Measurements from ENCODE around the gene TCF15.

The TCF15 gene

GRCh38 chr20:626579-626978 is 16.5 kb upstream of the TCF15 start:
- no peak overlapping the region for H3K27ac ChIP-seq (ENCODE audit: low read depth in 2 of 2, low read length in 2 of 2)
- H3K9ac ChIP-seq (ENCODE audit: low read depth in 1 of 2, low read length in 2 of 2): no peak overlapping the region
- no peaks in the 10 kb centered on the region for H3K36me3 ChIP-seq (ENCODE audit: control insufficient read depth in 2 of 2, insufficient read depth in 2 of 2, low read length in 2 of 2)
- no peaks in the 10 kb centered on the region for H3K4me1 ChIP-seq (ENCODE audit: control insufficient read depth in 2 of 2, insufficient read depth in 2 of 2, low read length in 2 of 2)
- no peak overlapping the region for H3K4me3 ChIP-seq (ENCODE audit: low read length in 2 of 2)
- peaks cover 9 to 10% of the 10 kb centered on the region in 2 donors for H3K27me3 ChIP-seq (ENCODE audit: control insufficient read depth in 2 of 2, insufficient read depth in 2 of 2, low read length in 2 of 2)
- no peaks in the 10 kb centered on the region for H3K9me3 ChIP-seq (ENCODE audit: control insufficient read depth in 2 of 2, low read length in 2 of 2)

GRCh38 chr20:625360-625932 is 15.3 kb upstream of the TCF15 start:
- H3K36me3 ChIP-seq (ENCODE audit: control insufficient read depth in 2 of 2, insufficient read depth in 2 of 2, low read length in 2 of 2): no peaks in the 10 kb centered on the region
- no peak overlapping the region for H3K27ac ChIP-seq (ENCODE audit: low read depth in 2 of 2, low read length in 2 of 2)
- H3K27me3 ChIP-seq (ENCODE audit: control insufficient read depth in 2 of 2, insufficient read depth in 2 of 2, low read length in 2 of 2): peaks cover 9 to 10% of the 10 kb centered on the region in 2 donors
- H3K4me3 ChIP-seq (ENCODE audit: low read length in 2 of 2): no peak overlapping the region
- H3K9ac ChIP-seq (ENCODE audit: low read depth in 1 of 2, low read length in 2 of 2): no peak overlapping the region
- no peaks in the 10 kb centered on the region for H3K9me3 ChIP-seq (ENCODE audit: control insufficient read depth in 2 of 2, low read length in 2 of 2)
- H3K4me1 ChIP-seq (ENCODE audit: control insufficient read depth in 2 of 2, insufficient read depth in 2 of 2, low read length in 2 of 2): no peaks in the 10 kb centered on the region

DNA sequence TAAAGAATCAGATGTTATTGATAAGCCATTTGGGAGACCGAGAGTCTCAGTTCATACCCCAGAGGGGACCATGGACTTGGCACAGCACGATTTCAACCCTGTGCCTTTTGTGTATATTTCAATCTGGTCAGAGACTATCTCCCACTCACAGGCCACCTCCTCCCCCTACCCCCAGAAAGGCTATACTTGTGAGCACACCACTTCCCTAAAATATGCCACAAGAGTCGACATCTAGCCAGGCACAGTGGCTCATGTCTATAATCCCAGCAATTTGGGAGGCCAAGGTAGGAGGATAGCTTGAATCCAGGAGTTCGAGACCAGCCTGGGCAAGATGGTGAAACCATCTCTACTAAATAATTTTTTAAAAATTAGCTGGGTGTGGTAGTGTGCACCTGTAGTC is 13.6 kb upstream of the TCF15 start:
- no peak overlapping the region for H3K4me3 ChIP-seq (ENCODE audit: low read length in 2 of 2)
- H3K4me1 ChIP-seq (ENCODE audit: control insufficient read depth in 2 of 2, insufficient read depth in 2 of 2, low read length in 2 of 2): no peaks in the 10 kb centered on the region
- no peak overlapping the region for H3K9ac ChIP-seq (ENCODE audit: low read depth in 1 of 2, low read length in 2 of 2)
- no peaks in the 10 kb centered on the region for H3K36me3 ChIP-seq (ENCODE audit: control insufficient read depth in 2 of 2, insufficient read depth in 2 of 2, low read length in 2 of 2)
- H3K27ac ChIP-seq (ENCODE audit: low read depth in 2 of 2, low read length in 2 of 2): no peak overlapping the region
- no peaks in the 10 kb centered on the region for H3K9me3 ChIP-seq (ENCODE audit: control insufficient read depth in 2 of 2, low read length in 2 of 2)
- H3K27me3 ChIP-seq (ENCODE audit: control insufficient read depth in 2 of 2, insufficient read depth in 2 of 2, low read length in 2 of 2): peaks cover 9 to 10% of the 10 kb centered on the region in 2 donors

GRCh38 chr20:623021-623420 is 12.9 kb upstream of the TCF15 start:
- peaks cover 9 to 10% of the 10 kb centered on the region in 2 donors for H3K27me3 ChIP-seq (ENCODE audit: control insufficient read depth in 2 of 2, insufficient read depth in 2 of 2, low read length in 2 of 2)
- no peaks in the 10 kb centered on the region for H3K36me3 ChIP-seq (ENCODE audit: control insufficient read depth in 2 of 2, insufficient read depth in 2 of 2, low read length in 2 of 2)
- no peak overlapping the region for H3K27ac ChIP-seq (ENCODE audit: low read depth in 2 of 2, low read length in 2 of 2)

GRCh38 chr20:622161-622560 is 12.1 kb upstream of the TCF15 start:
- Histone ChIP-seq H3K4me3 (ENCODE audit: low read length in 2 of 2) (no peak overlapping the region), H3K27me3 (ENCODE audit: control insufficient read depth in 2 of 2, insufficient read depth in 2 of 2, low read length in 2 of 2) (peaks cover 7 to 9% of the 10 kb centered on the region in 2 donors), H3K4me1 (ENCODE audit: control insufficient read depth in 2 of 2, insufficient read depth in 2 of 2, low read length in 2 of 2) (no peaks in the 10 kb centered on the region), H3K9ac (ENCODE audit: low read depth in 1 of 2, low read length in 2 of 2) (no peak overlapping the region), H3K36me3 (ENCODE audit: control insufficient read depth in 2 of 2, insufficient read depth in 2 of 2, low read length in 2 of 2) (no peaks in the 10 kb centered on the region), H3K9me3 (ENCODE audit: control insufficient read depth in 2 of 2, low read length in 2 of 2) (peaks cover 0 to 4% of the 10 kb centered on the region in 2 donors), H3K27ac (ENCODE audit: low read depth in 2 of 2, low read length in 2 of 2) (no peak overlapping the region)

More at GRCh38 chr20:623021-623420, 12.9 kb upstream of the TCF15 start:
- Histone ChIP-seq H3K9me3 (ENCODE audit: control insufficient read depth in 2 of 2, low read length in 2 of 2) (peaks cover 0 to 3% of the 10 kb centered on the region in 2 donors), H3K4me1 (ENCODE audit: control insufficient read depth in 2 of 2, insufficient read depth in 2 of 2, low read length in 2 of 2) (no peaks in the 10 kb centered on the region), H3K4me3 (ENCODE audit: low read length in 2 of 2) (no peak overlapping the region), H3K9ac (ENCODE audit: low read depth in 1 of 2, low read length in 2 of 2) (no peak overlapping the region)

DNA sequence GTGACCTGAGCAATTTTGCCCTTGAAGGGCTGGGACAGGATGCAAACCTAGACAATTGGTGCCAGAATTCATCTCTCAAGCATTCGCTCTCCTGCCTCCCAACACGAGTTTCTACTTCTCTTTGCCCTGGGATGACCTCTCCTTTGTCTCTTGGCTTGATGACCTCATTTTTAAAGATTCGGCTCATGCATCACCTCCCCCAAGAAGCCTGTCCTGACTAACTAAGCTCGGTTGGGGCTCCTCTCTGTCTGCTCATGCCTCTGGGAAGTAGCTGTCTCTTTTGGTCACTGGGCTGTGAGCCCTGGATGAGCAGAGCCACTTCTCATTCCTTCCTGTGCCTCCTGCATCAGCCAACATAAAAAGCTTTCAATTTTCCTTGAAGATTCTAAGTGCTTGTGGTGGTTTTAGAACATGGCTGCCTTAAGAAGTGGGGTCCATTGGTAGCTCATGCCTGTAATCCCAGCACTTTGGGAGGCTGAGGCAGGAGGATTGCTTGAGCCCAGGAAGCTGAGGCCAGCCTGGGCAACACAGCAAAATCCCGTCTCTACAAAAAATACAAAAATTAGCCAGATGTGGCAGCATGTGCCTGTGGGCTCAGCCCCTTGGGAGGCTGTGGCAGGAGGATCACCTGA is 11.1 kb upstream of the TCF15 start:
- no peak overlapping the region for H3K9ac ChIP-seq (ENCODE audit: low read depth in 1 of 2, low read length in 2 of 2)
- no peak overlapping the region for H3K27ac ChIP-seq (ENCODE audit: low read depth in 2 of 2, low read length in 2 of 2)
- H3K36me3 ChIP-seq (ENCODE audit: control insufficient read depth in 2 of 2, insufficient read depth in 2 of 2, low read length in 2 of 2): no peaks in the 10 kb centered on the region
- no peak overlapping the region for H3K4me3 ChIP-seq (ENCODE audit: low read length in 2 of 2)
- H3K4me1 ChIP-seq (ENCODE audit: control insufficient read depth in 2 of 2, insufficient read depth in 2 of 2, low read length in 2 of 2): no peaks in the 10 kb centered on the region
- peaks cover 0 to 4% of the 10 kb centered on the region in 2 donors for H3K9me3 ChIP-seq (ENCODE audit: control insufficient read depth in 2 of 2, low read length in 2 of 2)
- H3K27me3 ChIP-seq (ENCODE audit: control insufficient read depth in 2 of 2, insufficient read depth in 2 of 2, low read length in 2 of 2): peaks cover 7 to 9% of the 10 kb centered on the region in 2 donors

DNA sequence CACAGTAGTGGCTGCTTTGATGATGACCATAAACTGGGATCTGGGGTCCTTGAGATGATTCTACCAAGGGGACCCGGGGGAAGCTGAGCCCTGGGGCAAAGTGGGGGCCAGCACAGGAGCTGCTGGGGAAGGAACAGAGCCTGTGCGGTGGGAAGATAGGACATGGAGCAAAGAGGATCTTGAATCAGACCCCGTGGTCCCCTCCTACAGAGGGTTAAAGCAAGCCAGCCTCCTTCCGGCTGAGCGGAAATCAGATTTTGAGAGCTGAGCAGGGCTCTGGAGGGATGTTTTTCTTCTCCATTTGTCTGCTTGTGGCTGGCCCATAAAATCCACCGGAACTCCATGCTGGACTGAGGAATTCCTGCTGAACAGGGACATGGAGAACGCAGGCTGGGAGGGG is 10.1 kb upstream of the TCF15 start:
- no peaks in the 10 kb centered on the region for H3K36me3 ChIP-seq (ENCODE audit: control insufficient read depth in 2 of 2, insufficient read depth in 2 of 2, low read length in 2 of 2)
- no peaks in the 10 kb centered on the region for H3K4me1 ChIP-seq (ENCODE audit: control insufficient read depth in 2 of 2, insufficient read depth in 2 of 2, low read length in 2 of 2)
- H3K27me3 ChIP-seq (ENCODE audit: control insufficient read depth in 2 of 2, insufficient read depth in 2 of 2, low read length in 2 of 2): peaks cover 7 to 9% of the 10 kb centered on the region in 2 donors
- H3K4me3 ChIP-seq (ENCODE audit: low read length in 2 of 2): no peak overlapping the region
- peaks cover 0 to 4% of the 10 kb centered on the region in 2 donors for H3K9me3 ChIP-seq (ENCODE audit: control insufficient read depth in 2 of 2, low read length in 2 of 2)
- H3K9ac ChIP-seq (ENCODE audit: low read depth in 1 of 2, low read length in 2 of 2): no peak overlapping the region
- H3K27ac ChIP-seq (ENCODE audit: low read depth in 2 of 2, low read length in 2 of 2): no peak overlapping the region

DNA sequence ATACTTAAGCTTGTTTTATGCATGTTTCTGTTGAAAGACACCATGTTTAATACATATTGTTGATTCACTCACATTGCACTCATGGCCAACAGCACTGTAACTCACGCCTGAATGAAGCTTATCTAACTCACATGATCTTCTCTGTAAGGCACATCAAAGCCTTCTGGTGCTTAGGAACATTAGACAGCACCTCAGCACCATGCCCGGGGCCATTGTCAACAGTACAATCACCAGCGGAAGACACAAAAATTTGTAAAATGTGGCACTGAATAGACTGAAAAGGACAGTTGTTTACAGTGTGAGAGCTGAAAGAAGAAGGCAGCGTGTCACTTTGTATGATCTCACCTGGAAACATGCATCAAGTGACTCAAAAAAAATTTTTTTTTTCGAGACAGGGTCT is 8.9 kb upstream of the TCF15 start:
- Histone ChIP-seq H3K4me3 (ENCODE audit: low read length in 2 of 2) (no peak overlapping the region), H3K27me3 (ENCODE audit: control insufficient read depth in 2 of 2, insufficient read depth in 2 of 2, low read length in 2 of 2) (peaks cover 5 to 8% of the 10 kb centered on the region in 2 donors), H3K4me1 (ENCODE audit: control insufficient read depth in 2 of 2, insufficient read depth in 2 of 2, low read length in 2 of 2) (no peaks in the 10 kb centered on the region), H3K9me3 (ENCODE audit: control insufficient read depth in 2 of 2, low read length in 2 of 2) (peaks cover 0 to 4% of the 10 kb centered on the region in 2 donors), H3K9ac (ENCODE audit: low read depth in 1 of 2, low read length in 2 of 2) (no peak overlapping the region), H3K36me3 (ENCODE audit: control insufficient read depth in 2 of 2, insufficient read depth in 2 of 2, low read length in 2 of 2) (no peaks in the 10 kb centered on the region), H3K27ac (ENCODE audit: low read depth in 2 of 2, low read length in 2 of 2) (no peak overlapping the region)

DNA sequence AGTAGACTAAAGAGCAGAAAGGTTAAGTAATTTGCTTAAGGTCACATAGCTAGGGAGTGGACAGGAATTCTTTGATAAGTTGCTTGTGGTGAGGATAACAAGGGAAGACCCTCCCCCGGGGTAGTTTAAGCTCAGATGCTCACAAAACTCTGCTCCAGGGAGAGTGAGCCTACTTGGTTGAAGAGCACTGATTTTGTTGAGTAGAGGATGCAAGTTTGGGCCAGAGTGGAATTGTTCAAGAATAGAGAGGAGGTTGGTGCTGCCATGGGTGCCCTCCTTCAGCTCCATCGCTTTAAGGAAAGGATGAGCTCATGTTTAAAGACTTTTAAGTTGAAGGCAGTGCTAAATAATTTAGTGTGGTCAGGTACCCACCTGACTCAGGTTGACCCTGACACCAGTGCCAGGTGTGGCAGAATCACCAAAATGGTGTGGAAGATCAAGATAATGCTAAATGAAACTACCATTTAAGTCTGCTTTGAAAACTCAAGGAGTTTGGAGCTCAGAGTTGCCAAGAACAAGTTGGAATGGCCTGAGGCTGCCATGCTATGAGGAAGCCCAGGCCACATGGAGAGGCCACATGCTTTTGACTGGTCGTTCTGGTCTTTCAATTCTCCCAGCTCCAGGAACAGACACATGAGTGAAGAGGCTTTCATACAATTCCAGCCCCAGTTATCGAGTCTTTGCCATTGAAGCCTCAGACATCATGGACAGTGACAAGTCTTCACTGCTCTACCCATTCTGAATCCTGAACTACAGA is 8.0 kb upstream of the TCF15 start:
- Histone ChIP-seq H3K27me3 (ENCODE audit: control insufficient read depth in 2 of 2, insufficient read depth in 2 of 2, low read length in 2 of 2) (peaks cover 5 to 16% of the 10 kb centered on the region in 2 donors), H3K9ac (ENCODE audit: low read depth in 1 of 2, low read length in 2 of 2) (no peak overlapping the region), H3K9me3 (ENCODE audit: control insufficient read depth in 2 of 2, low read length in 2 of 2) (peaks cover 0 to 4% of the 10 kb centered on the region in 2 donors), H3K27ac (ENCODE audit: low read depth in 2 of 2, low read length in 2 of 2) (no peak overlapping the region), H3K36me3 (ENCODE audit: control insufficient read depth in 2 of 2, insufficient read depth in 2 of 2, low read length in 2 of 2) (no peaks in the 10 kb centered on the region), H3K4me1 (ENCODE audit: control insufficient read depth in 2 of 2, insufficient read depth in 2 of 2, low read length in 2 of 2) (no peaks in the 10 kb centered on the region), H3K4me3 (ENCODE audit: low read length in 2 of 2) (no peak overlapping the region)

DNA sequence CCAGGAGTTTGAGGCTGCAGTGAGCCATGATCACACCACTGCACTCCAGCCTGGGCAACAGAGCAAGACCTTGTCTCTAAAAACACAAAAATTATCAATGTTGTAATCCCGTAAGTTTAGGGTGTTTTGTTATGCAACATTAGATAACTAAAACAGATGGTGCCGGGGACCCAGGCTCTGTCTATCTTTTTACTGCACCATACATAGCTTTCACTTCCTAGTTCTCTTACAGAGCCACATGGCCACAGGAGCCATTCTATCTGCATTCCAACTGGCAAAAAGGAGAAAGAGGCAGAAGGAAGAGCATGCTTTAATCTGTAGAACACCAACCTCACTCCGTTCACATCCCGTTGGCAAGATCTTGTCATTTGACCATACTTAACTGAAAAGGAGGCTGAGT is 5.4 kb upstream of the TCF15 start:
- H3K27ac ChIP-seq (ENCODE audit: low read depth in 2 of 2, low read length in 2 of 2): no peak overlapping the region
- H3K36me3 ChIP-seq (ENCODE audit: control insufficient read depth in 2 of 2, insufficient read depth in 2 of 2, low read length in 2 of 2): no peaks in the 10 kb centered on the region
- H3K9me3 ChIP-seq (ENCODE audit: control insufficient read depth in 2 of 2, low read length in 2 of 2): peaks cover 0 to 4% of the 10 kb centered on the region in 2 donors
- H3K9ac ChIP-seq (ENCODE audit: low read depth in 1 of 2, low read length in 2 of 2): no peak overlapping the region
- H3K4me3 ChIP-seq (ENCODE audit: low read length in 2 of 2): no peak overlapping the region
- peaks cover 21 to 30% of the 10 kb centered on the region in 2 donors for H3K27me3 ChIP-seq (ENCODE audit: control insufficient read depth in 2 of 2, insufficient read depth in 2 of 2, low read length in 2 of 2)
- H3K4me1 ChIP-seq (ENCODE audit: control insufficient read depth in 2 of 2, insufficient read depth in 2 of 2, low read length in 2 of 2): no peaks in the 10 kb centered on the region

All from mucosa of rectum (tissue), 2 donors.